ENCODE results near the gene MRC1.

MRC1 gene

DNA sequence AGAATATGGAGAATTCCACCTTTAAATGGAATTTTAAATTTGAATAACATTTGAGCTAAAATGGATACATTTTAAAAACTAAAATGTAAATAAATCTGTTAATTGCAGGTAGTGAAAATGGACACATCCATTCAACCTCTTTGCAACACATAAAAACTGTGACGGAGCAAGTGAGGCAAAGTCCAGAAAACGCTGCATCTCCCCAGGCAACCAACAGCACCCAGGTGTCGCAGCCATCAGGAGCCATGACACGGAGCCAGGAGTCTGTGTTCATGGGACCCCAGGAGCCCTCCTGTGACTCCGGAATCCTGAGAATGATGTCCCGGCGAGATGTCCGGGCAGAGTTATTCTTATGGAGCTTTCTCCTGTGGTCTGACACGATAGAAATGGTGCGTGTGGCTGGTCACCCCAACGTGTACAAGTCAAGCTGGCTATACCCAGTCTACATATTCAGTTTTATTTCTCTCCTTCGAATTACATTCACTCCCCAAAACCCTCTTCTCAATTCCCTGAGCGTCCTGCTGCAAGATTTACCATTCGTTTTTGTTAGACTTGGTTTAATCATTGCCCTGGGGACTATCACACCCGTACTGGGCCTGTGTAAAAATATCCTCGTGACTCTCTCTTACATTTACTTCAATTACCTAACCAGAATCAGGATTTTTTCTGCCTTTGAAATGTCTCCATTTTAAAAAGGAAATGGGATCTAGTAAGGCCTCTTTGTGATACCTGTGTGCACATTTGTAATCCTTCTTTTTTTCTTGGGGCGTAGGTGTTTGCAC is 13.1 kb upstream of the MRC1 start:
- DNase-seq (ENCODE audit: low read depth in 2 of 2) = no peak

DNA sequence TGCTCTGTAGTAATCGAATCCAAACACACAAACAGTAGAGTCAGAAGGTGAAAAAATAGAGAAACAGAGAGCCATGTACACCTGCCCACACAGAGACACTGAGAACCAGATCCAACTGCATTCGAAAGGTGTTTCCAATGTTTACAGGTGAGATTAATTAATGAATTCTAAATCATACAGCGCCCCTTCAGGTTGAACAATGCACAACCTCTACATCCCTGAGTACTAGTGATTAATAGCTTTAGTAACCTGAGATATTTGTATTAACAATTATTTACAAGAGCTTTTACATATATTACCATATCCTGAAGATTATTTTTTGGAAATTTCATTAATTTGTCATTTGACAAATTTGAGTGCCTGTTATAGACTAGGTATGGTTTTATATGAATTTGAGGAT is 7.6 kb upstream of the MRC1 start:
- DNase-seq (ENCODE audit: low read depth in 2 of 2) = no peak

DNA sequence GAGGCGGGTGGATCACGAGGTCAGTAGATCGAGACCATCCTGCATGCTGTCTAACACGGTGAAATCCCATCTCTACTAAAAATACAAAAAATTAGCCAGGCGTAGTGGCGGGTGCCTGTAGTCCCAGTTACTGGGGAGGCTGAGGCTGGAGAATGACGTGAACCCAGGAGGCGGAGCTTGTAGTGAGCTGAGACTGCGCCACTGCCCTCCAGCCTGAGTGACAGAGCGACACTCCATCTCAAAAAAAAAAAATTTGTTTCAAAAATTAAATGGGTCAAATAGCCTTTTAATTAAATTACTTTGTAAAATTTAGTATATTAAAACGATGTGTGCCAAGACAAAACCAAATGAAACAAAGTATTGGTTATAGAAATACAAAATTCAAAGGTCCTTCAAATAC is 6.8 kb upstream of the MRC1 start:
- no peak for DNase-seq (ENCODE audit: low read depth in 2 of 2)

DNA sequence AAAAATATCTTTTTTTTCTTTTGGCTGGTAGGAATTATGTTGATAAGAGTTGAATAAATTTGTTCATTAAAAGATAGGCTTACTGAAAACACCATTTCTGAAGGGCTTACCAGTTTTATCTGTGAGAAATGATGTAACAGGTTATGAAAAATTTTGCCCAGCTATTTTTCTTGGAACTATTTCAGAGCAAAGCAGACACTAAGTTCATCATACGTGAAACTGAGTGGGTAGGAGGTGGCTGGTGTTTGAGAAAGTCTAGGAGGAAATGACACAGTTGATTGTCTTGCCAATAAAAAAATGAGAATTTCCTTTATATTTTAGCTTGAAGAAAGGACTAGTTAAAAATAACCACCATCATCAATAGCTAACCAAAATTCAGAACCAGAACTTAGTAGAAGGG is 6.2 kb upstream of the MRC1 start:
- no peak for DNase-seq (ENCODE audit: low read depth in 2 of 2)

DNA sequence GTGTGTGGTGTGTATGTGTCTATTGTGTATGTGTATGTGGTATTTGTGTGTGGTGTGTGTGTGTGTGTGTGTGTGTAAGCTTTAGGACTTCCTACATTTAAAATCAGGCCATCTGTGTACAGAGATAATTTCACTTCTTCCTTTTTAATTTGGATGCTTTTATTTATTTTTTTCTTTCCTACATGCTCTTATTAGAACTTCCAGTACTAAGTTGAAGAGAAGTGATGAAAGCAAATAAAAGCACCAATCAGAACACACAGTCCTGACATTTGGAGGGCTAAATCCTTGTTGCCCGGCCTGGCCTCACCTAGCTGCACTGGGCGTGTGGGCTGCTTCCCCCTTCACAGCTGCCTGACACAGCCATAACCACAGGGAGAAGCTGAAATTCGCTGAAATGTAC is 3.8 kb upstream of the MRC1 start:
- no peak for DNase-seq (ENCODE audit: low read depth in 2 of 2)

DNA sequence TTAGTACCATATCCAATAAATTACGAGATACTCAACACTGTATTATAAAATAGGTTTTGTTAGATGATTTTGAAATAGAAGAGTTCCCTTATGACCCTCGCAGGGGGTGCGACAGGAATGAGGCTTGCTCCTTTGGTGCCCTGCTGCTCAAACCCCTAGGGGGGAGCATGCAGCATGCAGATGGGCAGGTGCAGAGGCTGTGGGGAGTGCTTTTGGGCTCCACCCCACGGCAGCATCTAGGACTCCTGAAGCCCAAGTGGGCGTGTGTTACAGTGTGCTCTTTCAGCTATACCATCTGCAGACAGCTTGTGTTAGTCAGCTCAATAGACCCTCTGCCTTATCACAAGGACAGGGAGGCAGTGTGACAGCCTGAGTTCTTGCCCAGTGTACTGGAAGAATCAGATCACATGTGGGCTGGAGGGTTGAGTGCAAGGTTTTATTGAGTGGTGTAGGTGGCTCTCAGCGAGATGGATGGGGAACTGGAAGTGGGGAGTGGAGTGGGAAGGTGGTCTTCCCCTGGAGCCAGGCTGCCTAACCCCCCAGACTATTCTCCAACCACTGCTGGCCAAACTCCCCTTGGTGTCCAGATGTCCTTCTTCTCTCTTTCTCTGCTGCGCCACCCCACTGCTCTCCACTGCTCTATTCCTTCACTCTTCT is 3.1 kb upstream of the MRC1 start:
- DNase-seq (ENCODE audit: low read depth in 2 of 2) = peak; percentile 4 to 6

DNA sequence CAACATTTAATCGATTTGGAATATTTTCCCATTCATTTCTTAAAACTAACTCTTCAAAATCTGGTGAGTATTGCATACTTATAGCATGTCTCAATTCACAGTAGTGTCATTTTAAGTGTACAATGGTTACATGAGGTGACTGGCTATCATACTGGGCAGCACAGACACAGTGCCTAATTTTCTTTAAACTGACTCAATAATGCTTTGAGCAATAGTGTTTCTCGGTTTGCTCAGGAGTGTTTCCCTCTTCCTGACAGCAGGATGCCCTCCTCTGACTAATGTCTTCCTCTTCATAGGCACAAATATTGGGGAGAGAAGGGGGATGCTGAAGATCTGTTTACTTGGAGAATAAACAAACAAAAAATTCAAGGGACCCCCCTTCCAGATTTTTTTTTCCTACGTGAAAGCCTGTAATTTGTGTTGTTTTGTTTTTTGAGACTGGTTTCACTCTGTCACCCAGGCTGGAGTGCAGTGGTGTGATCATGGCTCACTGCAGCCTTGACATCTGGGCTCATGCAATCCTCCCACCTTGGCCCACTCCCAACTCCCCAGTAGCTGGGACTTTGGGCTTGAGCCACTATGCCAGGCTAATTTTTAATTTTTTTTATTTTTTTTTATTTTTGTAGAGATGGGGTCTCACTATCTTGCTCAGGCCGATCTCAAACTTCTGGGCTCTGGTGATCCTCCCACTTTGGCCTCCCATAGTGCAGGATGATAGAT is 2.2 kb downstream of the MRC1 start:
- no peak for DNase-seq (ENCODE audit: low read depth in 2 of 2)

DNA sequence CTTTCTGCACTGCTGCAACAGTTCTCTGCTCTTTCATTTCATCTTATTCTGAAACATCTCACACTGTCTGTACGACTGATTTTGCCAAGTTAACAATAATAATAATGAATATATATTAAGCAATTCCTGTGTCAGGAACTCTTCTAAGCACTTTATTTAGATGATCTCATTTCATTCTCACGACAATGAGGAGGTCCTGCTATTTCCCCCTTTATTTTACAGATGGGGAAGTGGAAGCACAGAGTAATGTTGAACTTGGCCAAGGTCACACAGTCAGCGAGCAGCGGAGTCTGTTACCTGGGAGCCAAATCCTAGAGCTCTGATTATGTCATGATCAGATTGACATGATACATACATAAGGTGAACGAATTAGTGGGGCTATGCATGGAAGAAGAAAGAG is 5.8 kb downstream of the MRC1 start:
- DNase-seq (ENCODE audit: low read depth in 2 of 2) = no peak

DNA sequence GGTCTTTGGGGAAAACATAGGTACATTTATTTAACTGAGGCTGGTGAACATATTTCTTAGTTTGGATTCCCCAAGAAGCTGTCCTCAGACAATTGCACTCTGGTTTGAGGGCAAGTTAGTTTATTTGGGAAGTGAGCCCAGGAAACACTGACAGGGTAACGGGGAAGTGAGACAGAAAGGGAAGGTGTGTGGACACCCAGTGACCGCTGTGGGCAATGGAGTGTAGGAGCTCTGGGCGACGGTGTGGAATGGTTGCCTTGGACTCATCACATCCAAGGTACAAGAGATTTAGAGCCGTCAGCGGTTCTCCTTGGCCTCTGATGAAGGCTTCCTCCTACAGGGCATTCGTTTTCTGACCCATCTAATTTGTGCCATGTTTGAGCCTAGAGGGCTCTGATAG is 7.1 kb downstream of the MRC1 start:
- no peak for DNase-seq (ENCODE audit: low read depth in 2 of 2)

DNA sequence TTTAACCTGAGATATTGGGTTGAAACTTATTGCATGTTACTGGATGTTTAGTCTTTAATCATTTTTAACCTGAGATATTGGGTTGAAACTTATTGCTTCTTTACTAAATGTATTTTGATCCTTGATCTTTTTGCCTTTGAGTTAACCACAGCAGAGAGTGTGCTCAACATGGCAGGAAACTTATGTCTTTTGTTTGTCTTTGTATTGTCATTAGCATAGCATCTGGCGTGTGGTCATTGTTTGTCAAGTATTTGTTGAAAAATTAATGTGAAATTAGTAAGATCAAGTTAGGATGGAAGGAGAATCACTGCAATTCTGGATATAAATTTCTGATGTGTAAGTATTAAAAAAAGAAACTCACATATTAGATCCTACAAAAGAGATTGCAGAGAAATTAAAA is 8.2 kb downstream of the MRC1 start:
- DNase-seq (ENCODE audit: low read depth in 2 of 2) = no peak

DNA sequence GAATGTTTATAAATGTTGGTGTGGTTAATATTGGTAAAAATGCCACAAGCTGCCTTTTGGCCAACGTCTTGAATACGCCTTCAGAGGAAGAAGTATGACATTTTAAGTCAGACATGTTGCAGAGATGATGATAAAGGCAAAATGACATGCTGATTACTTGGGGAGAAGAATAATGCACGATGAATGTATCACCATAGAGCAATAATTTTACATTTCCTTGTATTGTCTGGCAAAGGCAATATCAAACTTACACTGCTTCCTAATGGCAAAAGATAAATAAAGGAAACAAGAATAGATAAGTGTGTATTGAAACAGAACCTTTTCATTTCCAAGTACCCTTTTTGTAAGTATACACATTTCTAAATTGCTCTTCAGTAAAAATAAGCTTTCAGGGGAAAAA is 8.6 kb downstream of the MRC1 start:
- DNase-seq (ENCODE audit: low read depth in 2 of 2) = no peak

DNA sequence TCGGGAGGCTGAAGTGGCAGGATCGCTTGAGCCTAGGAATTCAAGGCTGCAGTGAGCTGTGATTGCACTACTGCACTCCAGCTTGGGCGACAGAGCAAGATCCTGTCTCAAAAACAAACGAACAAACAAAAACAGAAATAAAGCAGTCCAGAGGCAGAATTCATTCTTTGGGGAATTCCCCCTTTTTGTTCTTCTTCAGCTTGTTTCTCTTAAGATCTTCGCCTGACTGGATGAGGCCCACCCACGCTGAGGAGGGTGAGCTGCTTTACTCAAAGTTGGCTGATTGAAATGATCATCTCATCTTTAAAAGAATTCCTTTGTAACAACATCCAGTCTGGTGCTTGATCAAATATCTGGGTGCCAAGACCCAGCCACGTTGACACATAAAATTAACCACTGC is 10.7 kb downstream of the MRC1 start:
- no peak for DNase-seq (ENCODE audit: low read depth in 2 of 2)

DNA sequence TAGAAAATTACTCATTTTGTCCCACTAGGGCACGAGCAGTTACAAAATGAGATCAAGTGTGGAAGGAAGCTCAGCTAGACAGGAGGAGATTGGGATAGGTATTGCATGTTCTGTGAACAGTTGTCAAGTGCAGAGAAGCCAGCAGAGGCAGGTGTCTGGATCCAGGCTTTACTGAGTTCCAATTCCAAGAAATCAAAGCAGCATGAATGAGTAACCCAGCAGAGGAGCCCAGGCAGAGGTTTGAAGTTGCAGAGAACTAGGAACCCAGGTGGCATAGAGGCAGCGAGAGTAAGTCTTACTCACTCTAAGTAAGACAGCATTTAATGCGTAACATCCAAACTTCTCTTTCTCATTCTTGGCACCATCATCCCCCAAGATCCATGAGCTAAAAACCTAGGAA is 11.8 kb downstream of the MRC1 start:
- no peak for DNase-seq (ENCODE audit: low read depth in 2 of 2)

DNA sequence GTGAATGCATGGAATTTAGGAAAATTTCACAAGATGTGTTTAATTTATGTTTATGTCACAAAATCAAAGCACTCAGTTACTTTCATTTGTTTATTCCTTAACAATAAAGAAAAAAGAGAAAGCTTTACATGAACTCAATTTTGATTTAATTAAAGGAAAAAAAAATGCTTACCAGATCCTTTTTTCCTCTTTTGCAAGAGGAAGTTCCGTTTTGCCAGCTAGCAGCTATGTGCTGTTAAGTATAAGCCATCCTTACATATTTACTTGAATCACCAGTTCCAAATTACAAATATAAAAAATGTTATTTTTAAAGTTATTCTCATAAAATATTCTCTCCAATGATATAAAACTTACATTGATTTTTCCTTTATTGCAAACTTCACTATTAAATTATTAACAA is 12.7 kb downstream of the MRC1 start:
- no peak for DNase-seq (ENCODE audit: low read depth in 2 of 2)

DNA sequence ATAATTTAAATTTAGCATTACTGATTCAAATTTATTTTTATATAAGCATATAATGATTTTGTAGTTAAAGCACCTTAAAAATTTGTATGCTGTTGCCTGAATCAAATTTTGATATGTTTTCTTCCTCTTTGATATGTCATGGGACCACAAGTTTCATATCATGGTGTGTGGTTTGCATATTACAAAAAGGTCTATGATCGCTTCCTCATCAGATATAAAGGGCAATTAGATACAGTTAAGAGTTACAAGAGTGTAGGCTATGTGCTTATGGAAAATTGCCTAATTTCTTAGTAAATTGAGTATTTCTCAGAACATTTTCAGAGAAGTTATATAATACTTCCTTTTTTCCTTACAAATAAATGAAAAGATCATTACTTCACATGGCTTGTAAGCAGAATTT is 22.2 kb downstream of the MRC1 start:
- DNase-seq (ENCODE audit: low read depth in 2 of 2) = no peak

DNA sequence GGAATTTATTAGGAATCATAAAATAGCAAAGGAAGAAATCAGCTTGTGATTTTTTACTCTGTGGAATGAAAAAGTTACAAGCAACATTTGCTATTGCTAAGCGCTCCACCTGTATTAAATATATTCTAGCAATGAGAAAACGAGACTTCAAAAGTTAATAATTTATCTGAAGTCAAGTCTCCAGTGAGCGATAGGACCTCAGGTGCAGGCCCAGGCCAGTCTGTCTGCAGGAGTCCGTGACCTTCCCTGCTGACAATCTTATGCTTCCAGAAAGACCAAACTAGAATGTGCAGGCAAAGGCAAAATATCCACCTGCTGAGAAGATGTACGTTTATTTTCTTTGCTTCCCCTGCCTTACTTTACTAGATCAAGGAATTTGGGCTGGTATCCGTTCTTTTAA is 22.7 kb downstream of the MRC1 start:
- DNase-seq (ENCODE audit: low read depth in 2 of 2) = no peak

DNA sequence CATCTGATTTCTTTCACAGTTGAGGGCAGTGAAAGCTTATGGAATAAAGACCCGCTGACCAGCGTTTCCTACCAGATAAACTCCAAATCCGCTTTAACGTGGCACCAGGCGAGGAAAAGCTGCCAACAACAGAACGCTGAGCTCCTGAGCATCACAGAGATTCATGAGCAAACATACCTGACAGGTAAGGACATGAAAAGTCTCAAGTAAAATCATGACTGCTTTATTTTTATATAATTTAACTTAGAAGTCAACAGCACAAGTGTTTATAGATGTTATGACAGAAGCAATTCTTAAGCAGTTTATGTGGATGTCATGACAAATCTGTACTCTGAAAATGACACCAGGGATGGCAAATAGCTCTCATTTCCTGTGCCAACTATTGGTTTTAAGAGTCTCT is 24.5 kb downstream of the MRC1 start:
- no peak for DNase-seq (ENCODE audit: low read depth in 2 of 2)

DNA sequence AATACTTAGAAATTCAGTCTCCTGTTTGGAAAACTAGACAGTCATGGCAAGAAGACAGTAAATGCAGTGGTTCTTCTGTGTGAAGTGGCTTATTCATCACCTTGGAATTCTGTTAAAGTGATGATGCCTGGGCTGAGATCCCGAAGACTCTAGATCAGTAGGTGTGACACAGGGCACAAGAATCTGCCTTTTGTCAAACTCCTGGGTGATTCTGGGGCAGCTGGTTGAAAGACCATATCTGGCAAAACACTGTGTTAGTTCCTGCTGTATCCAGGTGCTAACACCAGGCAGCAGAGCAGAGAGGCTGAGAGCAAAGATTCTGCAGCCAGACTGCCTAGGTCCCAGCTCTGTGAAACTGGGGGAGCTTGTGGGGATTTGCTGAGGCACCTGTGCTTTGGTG is 26.5 kb downstream of the MRC1 start:
- DNase-seq (ENCODE audit: low read depth in 2 of 2) = no peak

DNA sequence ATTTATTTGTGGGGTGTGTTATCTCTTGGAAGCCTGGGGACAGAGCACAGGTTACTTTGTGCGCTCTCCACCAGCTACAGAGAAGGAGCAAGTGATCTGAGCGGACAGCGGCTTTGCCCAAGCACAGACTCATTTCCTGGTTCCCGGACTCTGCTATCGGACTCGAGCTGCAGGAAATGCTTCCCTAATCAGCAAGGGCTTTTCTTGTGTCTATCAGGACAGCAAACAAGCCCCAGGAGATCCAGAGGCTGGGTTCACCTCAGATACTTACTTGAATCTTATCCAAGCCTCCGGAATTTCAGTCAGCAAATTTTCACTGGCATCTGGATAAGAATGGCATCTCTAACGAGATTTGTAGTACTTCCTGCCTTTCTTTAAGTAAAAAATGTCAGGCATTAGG is 27.8 kb downstream of the MRC1 start:
- no peak for DNase-seq (ENCODE audit: low read depth in 2 of 2)

DNA sequence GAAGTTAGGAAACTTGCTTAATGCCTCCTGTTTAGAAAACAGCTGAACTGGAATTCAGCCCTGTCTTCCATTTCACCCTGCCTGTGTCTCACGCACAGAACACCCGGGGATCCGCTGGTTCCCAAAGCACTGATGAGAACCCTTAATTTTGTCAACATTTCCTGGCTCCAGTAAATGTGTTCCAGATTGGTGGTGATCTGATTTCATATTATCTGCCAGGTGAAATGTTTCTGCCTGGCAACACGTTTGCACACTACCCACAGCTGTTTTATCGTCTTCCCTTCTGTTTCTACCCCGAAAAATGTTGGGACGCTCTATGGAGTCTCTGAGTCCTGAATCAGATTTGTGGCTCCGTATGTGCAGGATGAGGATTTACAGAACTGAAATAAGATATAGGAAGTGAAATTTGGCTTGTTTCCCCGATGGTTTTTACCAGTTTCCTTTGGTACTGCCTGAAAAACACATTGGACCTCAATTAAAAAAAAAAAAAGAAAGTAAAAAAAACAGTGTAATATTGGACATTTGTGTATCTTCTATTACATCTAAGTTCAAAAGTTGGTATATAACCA is 29.0 kb downstream of the MRC1 start:
- DNase-seq (ENCODE audit: low read depth in 2 of 2) = no peak

DNA sequence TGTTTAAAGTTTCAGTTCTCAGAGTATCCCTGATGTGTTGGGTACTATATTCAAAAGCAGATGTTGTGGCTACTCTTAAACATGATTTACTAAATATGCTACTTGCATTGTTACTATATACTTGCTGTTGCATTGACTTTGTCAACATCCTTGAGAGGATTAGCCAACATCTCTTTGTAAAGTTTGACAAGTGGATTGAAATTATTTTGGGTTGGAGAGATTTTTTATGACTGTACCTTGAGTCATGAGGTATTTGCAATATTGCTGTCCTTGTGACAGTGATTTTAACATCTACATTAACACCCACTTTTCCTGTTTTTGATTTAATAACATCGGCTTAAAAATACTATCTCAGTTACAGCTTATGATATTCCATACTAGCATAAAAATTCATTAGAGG is 31.9 kb downstream of the MRC1 start:
- DNase-seq (ENCODE audit: low read depth in 2 of 2) = no peak

DNA sequence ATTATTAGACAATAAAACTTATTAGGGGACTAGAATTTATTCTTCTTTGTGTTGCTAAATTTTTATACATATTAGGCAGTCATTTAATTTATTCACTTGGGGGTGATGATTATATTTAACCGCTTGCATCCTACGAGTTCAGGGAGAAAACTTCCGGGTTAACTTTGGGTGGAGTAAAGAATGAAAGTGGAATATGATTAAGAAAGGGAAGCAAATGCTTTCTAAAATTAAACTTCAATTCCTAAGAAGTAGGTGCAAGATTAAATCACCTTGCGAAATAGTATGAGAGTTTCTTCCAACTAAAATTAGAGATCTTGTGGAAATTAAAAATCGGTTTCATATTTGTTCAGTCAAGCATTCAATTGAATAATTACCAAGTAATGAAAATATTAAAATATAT is 33.5 kb downstream of the MRC1 start:
- DNase-seq (ENCODE audit: low read depth in 2 of 2) = no peak

All from stimulated activated CD4-positive, alpha-beta T cell treated with anti-CD3 and anti-CD28 coated beads, Interleukin-15, amount 100 ng/mL, for 48 hours (primary cell).